ENCODE measurements around the gene LRP3. TPM values are rescaled to one million over a fixed set of nuclear protein-coding genes. Genes with fewer than 3 reads are reported as not detected.

LRP3 gene
- total RNA-seq, 1 donor from 2014 or later, result 9.0 TPM

GRCh38 chr19:33202546-33203507, 8.7 kb downstream of the LRP3 start:
- no peaks in the 10 kb centered on the region for H3K27me3 ChIP-seq (ENCODE audit: control insufficient read depth, insufficient read depth, low read length)
- FAIRE-seq (peak; percentile 99), DNase-seq (ENCODE audit: low read depth) (no peak)
- H3K36me3 ChIP-seq (ENCODE audit: control insufficient read depth, insufficient read depth, low read length), result no peaks in the 10 kb centered on the region
- TF ChIP-seq, protein P1, sequence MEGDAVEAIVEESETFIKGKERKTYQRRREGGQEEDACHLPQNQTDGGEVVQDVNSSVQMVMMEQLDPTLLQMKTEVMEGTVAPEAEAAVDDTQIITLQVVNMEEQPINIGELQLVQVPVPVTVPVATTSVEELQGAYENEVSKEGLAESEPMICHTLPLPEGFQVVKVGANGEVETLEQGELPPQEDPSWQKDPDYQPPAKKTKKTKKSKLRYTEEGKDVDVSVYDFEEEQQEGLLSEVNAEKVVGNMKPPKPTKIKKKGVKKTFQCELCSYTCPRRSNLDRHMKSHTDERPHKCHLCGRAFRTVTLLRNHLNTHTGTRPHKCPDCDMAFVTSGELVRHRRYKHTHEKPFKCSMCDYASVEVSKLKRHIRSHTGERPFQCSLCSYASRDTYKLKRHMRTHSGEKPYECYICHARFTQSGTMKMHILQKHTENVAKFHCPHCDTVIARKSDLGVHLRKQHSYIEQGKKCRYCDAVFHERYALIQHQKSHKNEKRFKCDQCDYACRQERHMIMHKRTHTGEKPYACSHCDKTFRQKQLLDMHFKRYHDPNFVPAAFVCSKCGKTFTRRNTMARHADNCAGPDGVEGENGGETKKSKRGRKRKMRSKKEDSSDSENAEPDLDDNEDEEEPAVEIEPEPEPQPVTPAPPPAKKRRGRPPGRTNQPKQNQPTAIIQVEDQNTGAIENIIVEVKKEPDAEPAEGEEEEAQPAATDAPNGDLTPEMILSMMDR (IDR thresholded peaks at IDR 0.05; ENCODE audit: insufficient read depth, low read length, severe bottlenecking), result no peak
- H3K4me3 ChIP-seq (ENCODE audit: low read depth, low read length), result no peak overlapping the region

DNA sequence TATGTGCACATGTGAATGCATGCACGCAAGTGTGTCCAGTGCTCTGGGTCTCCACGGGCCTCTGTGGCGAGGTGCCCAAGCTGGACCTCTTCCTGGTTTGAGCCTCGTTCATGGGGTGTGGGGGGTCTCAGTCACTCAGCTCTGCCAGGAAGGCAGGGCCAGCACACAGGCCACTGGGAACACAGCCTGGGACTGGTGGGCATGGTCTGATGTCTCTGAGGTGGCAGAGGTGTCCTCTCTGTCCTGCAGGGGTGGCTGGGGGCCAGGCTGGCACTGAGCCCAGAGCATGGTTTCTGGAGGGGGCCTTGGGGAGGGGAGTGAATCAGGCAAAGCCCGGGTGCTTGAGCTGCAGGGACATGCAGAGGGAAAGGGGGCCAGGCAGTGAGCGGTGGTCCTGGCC, 9.4 kb downstream of the LRP3 start:
- DNase-seq (ENCODE audit: low read depth), result no peak
- Histone ChIP-seq H3K27me3 (ENCODE audit: control insufficient read depth, insufficient read depth, low read length) (no peaks in the 10 kb centered on the region), H3K4me3 (ENCODE audit: low read depth, low read length) (no peak overlapping the region), H3K36me3 (ENCODE audit: control insufficient read depth, insufficient read depth, low read length) (no peaks in the 10 kb centered on the region)
- FAIRE-seq, result no peak
- TF ChIP-seq, protein P1 (IDR thresholded peaks at IDR 0.05; ENCODE audit: insufficient read depth, low read length, severe bottlenecking), result no peak

- Histone ChIP-seq H3K4me3 (ENCODE audit: low read depth, low read length) (no peak overlapping the region), H3K36me3 (ENCODE audit: control insufficient read depth, insufficient read depth, low read length) (no peaks in the 10 kb centered on the region), H3K27me3 (ENCODE audit: control insufficient read depth, insufficient read depth, low read length) (no peaks in the 10 kb centered on the region)
- DNase-seq (ENCODE audit: low read depth) (no peak), FAIRE-seq (no peak)
- TF ChIP-seq, protein P1 (IDR thresholded peaks at IDR 0.05; ENCODE audit: insufficient read depth, low read length, severe bottlenecking), result no peak
These were observed 10.2 kb downstream of the LRP3 start for GRCh38 chr19:33204136-33204973.

- no peaks in the 10 kb centered on the region for H3K27me3 ChIP-seq (ENCODE audit: control insufficient read depth, insufficient read depth, low read length)
- H3K4me3 ChIP-seq (ENCODE audit: low read depth, low read length), result no peak overlapping the region
- H3K36me3 ChIP-seq (ENCODE audit: control insufficient read depth, insufficient read depth, low read length), result no peaks in the 10 kb centered on the region
- FAIRE-seq, result no peak
- TF ChIP-seq, protein P1 (IDR thresholded peaks at IDR 0.05; ENCODE audit: insufficient read depth, low read length, severe bottlenecking), result no peak
- DNase-seq (ENCODE audit: low read depth), result no peak
These were observed 11.0 kb downstream of the LRP3 start for GRCh38 chr19:33205110-33205509.

DNA sequence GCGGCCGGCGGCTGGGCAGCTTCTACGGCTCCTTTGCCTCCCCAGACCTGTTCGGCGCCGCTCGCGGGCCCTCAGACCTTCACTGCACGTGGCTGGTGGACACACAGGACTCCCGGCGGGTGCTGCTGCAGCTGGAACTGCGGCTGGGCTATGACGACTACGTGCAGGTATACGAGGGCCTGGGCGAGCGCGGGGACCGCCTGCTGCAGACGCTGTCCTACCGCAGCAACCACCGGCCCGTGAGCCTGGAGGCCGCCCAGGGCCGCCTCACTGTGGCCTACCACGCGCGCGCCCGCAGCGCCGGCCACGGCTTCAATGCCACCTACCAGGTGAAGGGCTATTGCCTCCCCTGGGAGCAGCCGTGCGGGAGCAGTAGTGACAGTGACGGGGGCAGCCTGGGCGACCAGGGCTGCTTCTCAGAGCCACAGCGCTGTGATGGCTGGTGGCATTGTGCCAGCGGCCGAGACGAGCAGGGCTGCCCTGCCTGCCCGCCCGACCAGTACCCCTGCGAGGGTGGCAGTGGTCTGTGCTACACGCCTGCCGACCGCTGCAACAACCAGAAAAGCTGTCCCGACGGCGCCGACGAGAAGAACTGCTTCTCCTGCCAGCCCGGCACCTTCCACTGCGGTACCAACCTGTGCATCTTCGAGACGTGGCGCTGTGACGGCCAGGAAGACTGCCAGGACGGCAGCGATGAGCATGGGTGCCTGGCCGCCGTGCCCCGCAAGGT, 11.6 kb downstream of the LRP3 start:
- TF ChIP-seq, protein P1 (IDR thresholded peaks at IDR 0.05; ENCODE audit: insufficient read depth, low read length, severe bottlenecking), result no peak
- Histone ChIP-seq H3K4me3 (ENCODE audit: low read depth, low read length) (no peak overlapping the region), H3K36me3 (ENCODE audit: control insufficient read depth, insufficient read depth, low read length) (no peaks in the 10 kb centered on the region), H3K27me3 (ENCODE audit: control insufficient read depth, insufficient read depth, low read length) (no peaks in the 10 kb centered on the region)
- no peak for FAIRE-seq
- no peak for DNase-seq (ENCODE audit: low read depth)
